GM23248 (cell line): ENCODE data around the gene PRAMEF17. TPM values are rescaled to one million over a fixed set of nuclear protein-coding genes. Genes with fewer than 3 reads are reported as not detected.
"Not testable (repeated sequence)": the region's sequence is repeated elsewhere in the genome, so short reads cannot be mapped to it uniquely, and the experiment has no call there.

Experiments
- DNase-seq: peaks from one replicate; pipeline ENCODE4 v3.0.0-alpha.2; 2015
- H2AFZ ChIP-seq: fragments of 200-600 bp; sonication (generic); 2 replicates; pipeline ENCODE4 v1.6.1; 2016; ENCODE audit warnings: antibody characterized with exemption
- H3F3A ChIP-seq: fragments of 200-600 bp; sonication (generic); 2 replicates; pipeline ENCODE4 v1.6.1; 2016; ENCODE audit warnings: mild to moderate bottlenecking, antibody characterized with exemption, mixed run types; ENCODE audit not compliant: insufficient read depth
- H3K27ac ChIP-seq: fragments of 200-600 bp; sonication (generic); 2 replicates; pipeline ENCODE4 v1.5.1; 2016; ENCODE audit warnings: mild to moderate bottlenecking
- H3K27me3 ChIP-seq: fragments of 200-600 bp; sonication (generic); replicated peaks from 2 replicates; pipeline ENCODE4 v1.6.1; 2016; ENCODE audit warnings: mild to moderate bottlenecking; ENCODE audit not compliant: insufficient read depth
- H3K36me3 ChIP-seq: fragments of 200-600 bp; sonication (generic); 2 replicates; pipeline ENCODE4 v1.6.1; 2016; ENCODE audit warnings: low read depth, mild to moderate bottlenecking
- H3K4me1 ChIP-seq: fragments of 200-600 bp; sonication (generic); 2 replicates; pipeline ENCODE4 v1.6.1; 2016; ENCODE audit warnings: mild to moderate bottlenecking; ENCODE audit not compliant: insufficient read depth
- H3K4me2 ChIP-seq: fragments of 200-600 bp; sonication (generic); one replicate; pipeline ENCODE4 v1.6.1; 2016; ENCODE audit warnings: mild to moderate bottlenecking; ENCODE audit not compliant: unreplicated experiment
- H3K4me3 ChIP-seq: fragments of 200-600 bp; sonication (generic); 2 replicates; pipeline ENCODE4 v1.5.1; 2016; ENCODE audit warnings: mild to moderate bottlenecking
- H3K79me2 ChIP-seq: fragments of 200-600 bp; sonication (generic); 2 replicates; pipeline ENCODE4 v1.6.1; 2016; ENCODE audit warnings: mild to moderate bottlenecking; ENCODE audit not compliant: insufficient read depth
- H3K9ac ChIP-seq: fragments of 200-600 bp; sonication (generic); 2 replicates; pipeline ENCODE4 v1.6.1; 2016; ENCODE audit warnings: mild to moderate bottlenecking
- H3K9me2 ChIP-seq: fragments of 200-600 bp; sonication (generic); 2 replicates; pipeline ENCODE4 v1.6.1; 2016; ENCODE audit warnings: mixed run types, mild to moderate bottlenecking, moderate library complexity; ENCODE audit not compliant: insufficient read depth
- H3K9me3 ChIP-seq: fragments of 200-600 bp; sonication (generic); one replicate; pipeline ENCODE4 v1.6.1; 2017; ENCODE audit warnings: low read depth
- H4K20me1 ChIP-seq: fragments of 200-600 bp; sonication (generic); 2 replicates; pipeline ENCODE4 v1.6.0; 2016; ENCODE audit not compliant: insufficient read depth
- WGBS, 2 experiments: methylation state at CpG; one replicate each; pipeline ENCODE4 v1.1.6; 2015 to 2017; ENCODE audit warnings: low lambda C conversion rate in 2 of 2, low coverage in 1 of 2; ENCODE audit errors: missing lambda C conversion rate in 2 of 2; 5-methylcytosine and 5-hydroxymethylcytosine counted together
- in situ Hi-C: fragments of 300-500 bp; cut with MboI; formaldehyde crosslinking; loops from 2 replicates; pipeline ENCODE4 v1.15.0; 2020
- polyA plus RNA-seq: library from polyadenylated mRNA; unstranded; fragments of >200 nt; fragmentation: Nextera tagmentation; extraction: Ambion mirVana; gene quantifications from 2 replicates; pipeline ENCODE4 v1.2.1, GENCODE V29; 2016
- total RNA-seq: library from RNA; depleted of rRNA; stranded (reverse); fragments of >200 nt; shearing (Covaris generic); gene quantifications from 2 replicates; pipeline ENCODE4 v1.2.3, GENCODE V29; 2014; rRNA removed

PRAMEF17 gene, protein sequence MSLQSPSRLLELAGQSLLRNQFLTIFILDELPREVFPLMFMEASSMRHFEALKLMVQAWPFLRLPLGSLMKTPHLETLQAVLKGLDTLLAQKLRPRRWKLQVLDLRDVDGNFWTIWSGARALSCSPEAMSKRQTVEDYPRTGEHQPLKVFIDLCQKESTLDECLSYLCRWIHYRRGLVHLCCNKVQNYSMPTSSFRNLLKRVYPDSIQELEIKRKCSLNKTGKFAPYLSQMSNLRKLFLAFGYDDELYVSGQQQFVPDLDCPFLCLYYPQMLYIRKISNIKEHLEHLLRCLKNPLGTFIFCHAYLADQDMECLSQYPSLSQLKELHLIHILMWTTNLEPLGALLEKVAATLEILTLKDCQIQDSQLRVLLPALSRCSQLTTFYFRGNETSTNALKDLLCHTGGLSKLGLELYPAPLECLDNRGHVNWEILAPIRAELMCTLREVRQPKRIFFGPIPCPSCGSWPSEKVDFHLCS
- total RNA-seq (not detected in 2 replicates), polyA plus RNA-seq (not detected in 2 replicates)

DNA sequence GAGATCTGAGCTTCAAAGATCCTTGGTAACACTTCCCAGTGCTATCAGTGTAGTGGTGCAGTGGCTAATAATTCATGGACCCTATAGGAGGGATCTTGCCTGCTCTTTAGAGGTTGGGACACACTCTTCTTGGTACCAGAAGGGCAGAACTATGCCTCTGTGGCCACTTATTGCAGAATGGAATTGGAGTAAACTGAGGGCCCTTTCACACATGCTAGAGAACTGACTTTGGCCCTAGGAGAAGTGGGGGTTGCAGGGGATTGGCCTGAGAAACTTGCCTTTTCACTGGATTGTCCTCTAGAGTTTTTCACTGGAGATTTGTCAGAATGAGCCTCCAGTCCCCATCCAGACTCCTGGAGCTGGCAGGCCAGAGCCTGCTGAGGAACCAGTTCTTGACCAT lies at the start of gene PRAMEF17:
Gene PRAMEF17 (plus strand): TSS at position 301 of the 400 bp plus-strand sequence. CDS start 26 bp downstream, at position 327.
- H3K27ac ChIP-seq, H3K4me1 ChIP-seq, H3K36me3 ChIP-seq, in situ Hi-C loops, H3K9me3 ChIP-seq, H2AFZ ChIP-seq, H3K9me2 ChIP-seq, H3K9ac ChIP-seq, H3K4me2 ChIP-seq, H3K79me2 ChIP-seq, H3F3A ChIP-seq, DNase-seq, H3K4me3 ChIP-seq, H4K20me1 ChIP-seq, H3K27me3 ChIP-seq: not testable (repeated sequence)

DNA sequence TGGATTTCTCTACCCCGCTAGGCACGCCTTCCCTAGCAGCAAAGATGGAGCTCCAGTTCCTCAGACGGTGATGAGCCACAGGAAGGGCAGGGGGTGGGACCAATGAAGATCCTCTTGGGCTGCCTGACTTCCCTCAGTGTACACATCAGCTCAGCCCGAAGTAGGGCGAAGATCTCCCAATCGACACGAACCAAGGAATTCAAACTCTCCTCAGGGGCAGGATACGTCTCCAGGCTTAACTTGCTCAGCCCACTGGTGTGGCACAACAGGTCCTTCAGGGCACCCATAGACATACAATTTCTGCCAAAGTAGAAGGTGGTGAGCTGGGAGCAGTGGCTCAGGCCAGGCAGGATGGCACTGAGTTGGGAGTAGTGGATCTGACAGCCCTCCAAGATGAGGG lies 46.9 kb upstream of the PRAMEF17 start:
- H3K27me3 ChIP-seq, H3K9me2 ChIP-seq, H4K20me1 ChIP-seq, H3K79me2 ChIP-seq, H3K4me2 ChIP-seq, H3K4me3 ChIP-seq, H3K9ac ChIP-seq, H3K9me3 ChIP-seq, H3K36me3 ChIP-seq, in situ Hi-C loops, H3K27ac ChIP-seq, H2AFZ ChIP-seq, DNase-seq, H3K4me1 ChIP-seq, H3F3A ChIP-seq: not testable (repeated sequence)
- WGBS, 2 experiments = 37 to 51% methylated on average over 5 to 8 of the region's 8 CpGs

DNA sequence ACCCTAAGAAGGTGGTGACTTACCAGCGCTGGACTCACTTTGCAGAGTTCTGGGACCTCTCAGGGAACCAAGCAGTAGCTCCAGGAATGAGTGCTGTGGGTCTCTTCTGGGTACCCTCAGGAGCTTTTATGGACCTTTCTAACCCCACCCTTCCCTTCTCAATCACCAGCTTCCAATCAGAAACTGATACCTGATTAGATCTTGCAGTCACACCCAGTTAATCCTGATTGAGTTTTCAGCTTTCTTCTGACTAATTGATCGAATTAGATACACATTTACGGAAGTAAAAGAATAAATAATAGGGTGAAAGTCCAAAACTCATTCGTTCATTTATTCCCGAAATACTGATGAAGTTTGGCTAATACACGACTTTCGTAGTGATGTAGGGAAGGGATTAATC lies 42.4 kb upstream of the PRAMEF17 start, which contains the start of gene PRAMEF14:
Gene PRAMEF14 (minus strand): TSS at position 101 of the 400 bp plus-strand sequence. CDS start 1,820 bp downstream, outside the sequence.
- WGBS, 2 experiments = 26 to 30% methylated on average over 7 of the region's 7 CpGs
- H3K4me3 ChIP-seq, in situ Hi-C loops: not testable (repeated sequence)

DNA sequence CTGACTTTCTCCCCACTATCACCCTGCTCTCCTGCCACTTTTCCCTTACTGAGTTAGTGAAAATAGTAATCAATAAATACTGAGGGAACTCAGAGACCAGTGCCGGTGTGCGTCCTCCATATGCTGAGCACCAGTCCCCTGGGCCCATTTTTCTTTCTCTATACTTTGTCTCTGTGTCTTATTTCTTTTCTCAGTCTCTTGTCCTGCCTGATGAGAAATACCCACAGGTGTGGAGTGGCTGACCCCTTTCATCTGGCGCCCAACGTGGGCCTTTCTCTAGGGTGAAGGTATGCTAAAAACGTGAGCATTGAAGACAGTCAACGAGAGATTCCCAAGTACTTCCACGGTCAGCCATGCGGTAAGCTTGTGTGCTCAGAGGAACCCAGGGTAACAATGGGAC lies 36.0 kb upstream of the PRAMEF17 start:
- H3K4me3 ChIP-seq, H3F3A ChIP-seq, H3K4me1 ChIP-seq, H3K9me3 ChIP-seq, H3K36me3 ChIP-seq, H3K27ac ChIP-seq, H3K4me2 ChIP-seq, DNase-seq, H3K9me2 ChIP-seq, H3K9ac ChIP-seq, in situ Hi-C loops, H4K20me1 ChIP-seq, H3K79me2 ChIP-seq, H2AFZ ChIP-seq, H3K27me3 ChIP-seq: not testable (repeated sequence)
- WGBS, 2 experiments = 38 to 58% methylated on average over 6 to 8 of the region's 8 CpGs

More for the DNA sequence above, 42.4 kb upstream of the PRAMEF17 start, which contains the start of gene PRAMEF14:
- not testable (repeated sequence) for H3K79me2 ChIP-seq, H3K4me1 ChIP-seq, H3K27ac ChIP-seq, H3K27me3 ChIP-seq, H4K20me1 ChIP-seq, DNase-seq, H3K9ac ChIP-seq, H3K4me2 ChIP-seq, H3K36me3 ChIP-seq, H3F3A ChIP-seq, H2AFZ ChIP-seq, H3K9me2 ChIP-seq, H3K9me3 ChIP-seq

DNA sequence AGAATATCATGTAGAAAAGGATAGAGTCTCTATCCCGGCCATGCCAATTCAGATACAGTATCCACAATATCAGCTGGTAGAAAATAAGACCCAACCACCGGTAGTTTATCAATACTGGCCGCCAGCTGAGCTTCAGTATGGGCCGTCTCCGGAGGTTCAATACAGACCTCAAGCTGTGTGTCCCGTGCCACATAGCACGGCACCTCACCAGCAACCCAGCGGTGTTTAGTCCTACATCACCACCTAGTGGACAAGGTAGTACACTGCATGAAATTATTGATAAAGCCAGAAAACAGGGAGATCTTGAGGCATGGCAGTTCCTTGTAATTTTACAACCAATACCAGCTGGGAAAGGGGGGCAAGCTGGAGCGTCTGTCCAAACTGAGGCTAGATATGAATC lies 35.0 kb upstream of the PRAMEF17 start:
- H3K79me2 ChIP-seq, H3K9ac ChIP-seq, H2AFZ ChIP-seq, H3K4me1 ChIP-seq, H3K27ac ChIP-seq, H3K27me3 ChIP-seq, in situ Hi-C loops, H3K4me3 ChIP-seq, H3K9me2 ChIP-seq, H3K9me3 ChIP-seq, H3K4me2 ChIP-seq, H3F3A ChIP-seq, DNase-seq, H4K20me1 ChIP-seq, H3K36me3 ChIP-seq: not testable (repeated sequence)
- no CpG with 5 or more reads among the region's 9 CpGs for WGBS, 2 experiments

DNA sequence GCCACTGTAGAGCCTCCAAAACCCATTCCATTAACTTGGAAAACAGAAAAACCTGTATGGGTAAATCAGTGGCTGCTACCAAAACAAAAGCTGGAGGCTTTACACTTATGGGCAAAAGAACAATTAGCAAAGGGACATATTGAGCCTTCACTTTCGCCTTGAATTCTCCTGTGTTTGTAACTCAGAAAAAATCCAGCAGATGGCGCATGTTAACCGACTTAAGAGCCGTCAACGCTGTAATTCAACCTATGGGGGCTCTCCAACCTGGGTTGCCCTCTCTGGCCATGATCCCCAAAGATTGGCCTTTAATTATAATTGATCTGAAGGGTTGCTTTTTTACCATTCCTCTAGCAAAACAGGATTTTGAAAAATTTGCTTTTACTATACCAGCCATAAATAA lies 32.7 kb upstream of the PRAMEF17 start:
- in situ Hi-C loops, H3K9me2 ChIP-seq, H3K4me3 ChIP-seq, H3K9ac ChIP-seq, H3F3A ChIP-seq, H4K20me1 ChIP-seq, H3K4me2 ChIP-seq, H3K36me3 ChIP-seq, H3K27me3 ChIP-seq, H3K4me1 ChIP-seq, H3K79me2 ChIP-seq, H3K27ac ChIP-seq, H3K9me3 ChIP-seq, H2AFZ ChIP-seq: not testable (repeated sequence)
- DNase-seq = peak; percentile 64
- WGBS, 2 experiments = 1 to 2% methylated on average over 5 of the region's 5 CpGs

DNA sequence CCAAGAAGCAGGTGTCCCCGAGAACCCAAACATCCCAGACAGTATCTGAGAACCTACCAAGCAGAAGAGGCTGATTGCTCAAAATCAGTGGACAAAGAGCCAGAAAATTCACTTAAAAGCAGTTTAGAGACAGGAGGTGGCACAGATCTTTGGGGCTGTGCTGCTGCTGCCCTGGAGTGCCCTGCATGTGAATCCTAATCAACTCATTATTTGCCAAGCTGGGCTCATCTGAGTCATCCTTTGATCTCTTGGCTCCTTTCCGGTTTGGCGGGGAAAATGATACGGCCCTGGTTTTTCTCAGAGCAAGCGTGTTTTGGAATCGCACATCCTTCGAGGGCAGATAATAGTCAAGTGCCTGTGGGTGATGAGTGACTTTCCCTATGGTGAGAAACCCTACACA lies 27.1 kb upstream of the PRAMEF17 start:
- H3K27me3 ChIP-seq, DNase-seq, H3K27ac ChIP-seq, H2AFZ ChIP-seq, H3K9me3 ChIP-seq, H3F3A ChIP-seq, H3K4me1 ChIP-seq, H3K4me2 ChIP-seq, H3K79me2 ChIP-seq, H3K4me3 ChIP-seq, in situ Hi-C loops, H3K9ac ChIP-seq, H3K9me2 ChIP-seq, H3K36me3 ChIP-seq, H4K20me1 ChIP-seq: not testable (repeated sequence)
- WGBS, 2 experiments = 38 to 40% methylated on average over 1 of the region's 7 CpGs
